H1 (cell line): ENCODE measurements around the gene NBAS. TPM values are rescaled to one million over a fixed set of nuclear protein-coding genes. Genes with fewer than 3 reads are reported as not detected.

Source experiments
- CHD1 ChIP-seq: IDR thresholded peaks from 2 replicates; pipeline ENCODE4 v1.6.1; 2012; ENCODE audit warnings: low read depth, low read length, improper control_type of control experiment
- CHD7 ChIP-seq: fragments of 300-600 bp; sonication (generic); IDR thresholded peaks from 2 replicates; pipeline ENCODE4 v1.7.1; 2012; ENCODE audit warnings: low read length, moderate library complexity, mild to moderate bottlenecking, inconsistent platforms; ENCODE audit not compliant: insufficient replicate concordance
- polyA plus RNA-seq, 7 experiments: library from polyadenylated mRNA; depleted of rRNA in 3 of 7; stranded (reverse) in 5 of 7; unstranded in 2 of 7; fragments of >200 nt in 5 of 7; fragments of 200-250 nt in 2 of 7; gene quantifications; 1 replicate in 5 of 7; 2 replicates in 1 of 7; 4 replicates in 1 of 7; pipeline versions ENCODE4 v1.2.1 to v1.2.3, GENCODE V29; 2011 to 2013; ENCODE audit warnings: missing spikeins in 2 of 7, mixed read lengths in 2 of 7
- total RNA-seq: library from RNA; stranded (reverse); fragmentation: NEBNext Ultra II Directional; extraction: Animal tissue kit (Norgen Biotek cat#: 25700); gene quantifications from 2 replicates; pipeline ENCODE4 v1.2.1, GENCODE V29; 2021

The NBAS gene
- total and polyA plus RNA-seq, 2 of the 8 experiments (the other 6 are each of a cell fraction or from before 2014, with no cell fraction given): 19.6 to 34.8 TPM

GRCh38 chr2:15570104-15570503, 9.0 kb upstream of the NBAS start (continued):
- TF ChIP-seq CHD7 (no peak), CHD1 (no peak)
